GM21423 (cell line): ENCODE results near the gene EMILIN2.

Experiments used
- ATAC-seq: cut with Tn5 transposase; IDR thresholded peaks from one replicate; pipeline ENCODE4 v1.9.1; 2021; ENCODE audit warnings: mild to moderate bottlenecking, moderate library complexity; ENCODE audit not compliant: unreplicated experiment

The EMILIN2 gene

GRCh38 chr18:2948038-2948437 lies 101.2 kb downstream of the EMILIN2 start:
- ATAC-seq = no peak

GRCh38 chr18:2952605-2953004 lies 105.8 kb downstream of the EMILIN2 start:
- no peak for ATAC-seq

- ATAC-seq = no peak
Observed at GRCh38 chr18:2953935-2954653, 107.3 kb downstream of the EMILIN2 start.

- no peak for ATAC-seq
Observed at GRCh38 chr18:2954869-2955645, 108.3 kb downstream of the EMILIN2 start.

- no peak for ATAC-seq
Observed at GRCh38 chr18:2956056-2956455, 109.2 kb downstream of the EMILIN2 start.

- peak; percentile 50 for ATAC-seq
Observed at GRCh38 chr18:2958819-2959298, 112.1 kb downstream of the EMILIN2 start.

- no peak for ATAC-seq
Observed at GRCh38 chr18:2959341-2959740, 112.5 kb downstream of the EMILIN2 start.

- ATAC-seq = no peak
Observed at GRCh38 chr18:2960983-2961696, 114.3 kb downstream of the EMILIN2 start.

- ATAC-seq = no peak
Observed at GRCh38 chr18:2961821-2962220, 115.0 kb downstream of the EMILIN2 start.

- no peak for ATAC-seq
Observed at GRCh38 chr18:2963048-2963447, 116.2 kb downstream of the EMILIN2 start.

GRCh38 chr18:2964361-2965010 lies 117.7 kb downstream of the EMILIN2 start:
- no peak for ATAC-seq
